Measurements from ENCODE around the gene GSK3B.

Gene GSK3B

GRCh38 chr3:120093911-120094775, at the start of gene GSK3B:
Gene GSK3B, minus strand, starts transcription at chr3:120094447. Its CDS starts 1,013 bp downstream, at chr3:120093434.
- no peak for DNase-seq

- no peak for DNase-seq
These were observed 49.4 kb upstream of the GSK3B start for GRCh38 chr3:120143676-120144075.

GRCh38 chr3:120142236-120142635, 48.0 kb upstream of the GSK3B start:
- DNase-seq, result no peak

GRCh38 chr3:120140098-120140742, 46.0 kb upstream of the GSK3B start:
- DNase-seq, result no peak

GRCh38 chr3:120139140-120139539, 44.9 kb upstream of the GSK3B start:
- DNase-seq, result no peak

GRCh38 chr3:120137548-120137947, 43.3 kb upstream of the GSK3B start:
- no peak for DNase-seq

GRCh38 chr3:120130656-120131055, 36.4 kb upstream of the GSK3B start:
- DNase-seq, result no peak

GRCh38 chr3:120129718-120130513, 35.7 kb upstream of the GSK3B start:
- no peak for DNase-seq

GRCh38 chr3:120129051-120129450, 34.8 kb upstream of the GSK3B start:
- no peak for DNase-seq

GRCh38 chr3:120125992-120126391, 31.7 kb upstream of the GSK3B start:
- DNase-seq, result no peak

- no peak for DNase-seq
These were observed 25.7 kb upstream of the GSK3B start for GRCh38 chr3:120119846-120120510.

- no peak for DNase-seq
These were observed 20.7 kb upstream of the GSK3B start for GRCh38 chr3:120114981-120115380.

- DNase-seq, result no peak
These were observed 20.1 kb upstream of the GSK3B start for GRCh38 chr3:120114376-120114775.

GRCh38 chr3:120113128-120114116, 19.2 kb upstream of the GSK3B start:
- DNase-seq, result no peak

- DNase-seq, result no peak
These were observed 17.7 kb upstream of the GSK3B start for GRCh38 chr3:120111898-120112297.

GRCh38 chr3:120103276-120103675, 9.0 kb upstream of the GSK3B start:
- DNase-seq, result no peak

GRCh38 chr3:120102674-120103073, 8.4 kb upstream of the GSK3B start:
- DNase-seq, result peak; percentile 88

- DNase-seq, result no peak
These were observed 8.0 kb upstream of the GSK3B start for GRCh38 chr3:120102232-120102631.

GRCh38 chr3:120101624-120102023, 7.4 kb upstream of the GSK3B start:
- no peak for DNase-seq

GRCh38 chr3:120100711-120101110, 6.5 kb upstream of the GSK3B start:
- DNase-seq, result no peak

- DNase-seq, result no peak
These were observed 4.5 kb upstream of the GSK3B start for GRCh38 chr3:120098710-120099109.

- no peak for DNase-seq
These were observed 1.8 kb upstream of the GSK3B start for GRCh38 chr3:120095979-120096426.
